K562 (cell line): ENCODE results near the gene SLCO3A1. TPM values are rescaled to one million over a fixed set of nuclear protein-coding genes. Genes with fewer than 3 reads are reported as not detected.

Experiments used
- ATAC-seq: fragments of 200-7000 bp; cut with Tn5 transposase; 3 replicates; pipeline ENCODE4 v1.9.1; 2020; ENCODE audit warnings: moderate library complexity
- BruUV-seq: library from RNA; stranded (reverse); fragments of 400-500 nt; replicated peaks from 2 replicates; lab custom pipeline; 2021; lab: Mats Ljungman, UMichigan
- CTCF ChIA-PET: fragments of 300-600 bp; formaldehyde crosslinking; extraction: SDS; loops from one replicate; lab custom pipeline; 2021; ENCODE audit warnings: low intra/inter-chr PET ratio; lab: Yijun Ruan, JAX
- POLR2A ChIA-PET: fragments of 300-600, 350-650 bp; sonication (Branson Sonifier 250); formaldehyde crosslinking; extraction: SDS; loops from one replicate; lab custom pipeline; 2021; ENCODE audit warnings: antibody characterized with exemption, inconsistent platforms; lab: Yijun Ruan, JAX
- DNase-seq, 4 experiments: peaks; one replicate each; pipeline versions ENCODE4 v3.0.0 to v3.0.0-alpha.2; 2011 to 2018; ENCODE audit warnings: low spot score in 3 of 4, mixed read lengths in 3 of 4; ENCODE audit errors: extremely low read depth in 1 of 4
- FAIRE-seq: peaks from 2 replicates; lab custom pipeline; 2011; peaks lifted over from hg19 to GRCh38; lab: Jason Lieb, UNC
- H2AFZ ChIP-seq: 2 replicates; pipeline ENCODE4 v1.6.0; 2011; ENCODE audit warnings: low read depth, low read length, control low read depth, inconsistent platforms
- H3K27ac ChIP-seq: fragments of 200-600 bp; 3 replicates; pipeline ENCODE4 v1.8.0; 2011; ENCODE audit warnings: low read depth, mild to moderate bottlenecking, control low read depth, inconsistent platforms, low read length, moderate library complexity, mixed read lengths; ENCODE audit errors: extremely low read depth
- H3K27me3 ChIP-seq, 2 experiments: fragments of 300-600 bp in 1 of 2; 2 replicates in 1 of 2; 3 replicates in 1 of 2; pipeline versions ENCODE4 v1.6.0 to v1.8.0; 2011; ENCODE audit warnings: inconsistent platforms in 2 of 2, low read length in 2 of 2, mild to moderate bottlenecking in 1 of 2, mixed read lengths in 1 of 2, moderate library complexity in 1 of 2; ENCODE audit not compliant: control insufficient read depth in 2 of 2, insufficient read depth in 2 of 2
- H3K36me3 ChIP-seq: fragments of 300-600 bp; 3 replicates; pipeline ENCODE4 v1.8.0; 2011; ENCODE audit warnings: mild to moderate bottlenecking, low read length, inconsistent platforms; ENCODE audit not compliant: control insufficient read depth, insufficient read depth
- H3K4me1 ChIP-seq, 2 experiments: fragments of 200-600 bp in 1 of 2; replicated peaks in 1 of 2; 2 replicates in 1 of 2; 3 replicates in 1 of 2; pipeline versions ENCODE4 v1.5.1 to v1.8.0; 2011; ENCODE audit warnings: inconsistent platforms in 2 of 2, low read length in 2 of 2, mild to moderate bottlenecking in 1 of 2, mixed read lengths in 1 of 2, moderate library complexity in 1 of 2; ENCODE audit not compliant: control insufficient read depth in 2 of 2, insufficient read depth in 2 of 2
- H3K4me2 ChIP-seq: 2 replicates; pipeline ENCODE4 v1.6.1; 2011; ENCODE audit warnings: low read length, control low read depth, inconsistent platforms, mixed read lengths; ENCODE audit not compliant: insufficient read depth
- H3K4me3 ChIP-seq: fragments of 200-600 bp; sonication (generic), shearing (Covaris generic); 2 replicates; pipeline ENCODE4 v1.5.1; 2016; ENCODE audit warnings: control low read depth, inconsistent platforms
- H3K79me2 ChIP-seq: fragments of 200-600 bp; 3 replicates; pipeline ENCODE4 v1.8.0; 2011; ENCODE audit warnings: low read length, inconsistent platforms; ENCODE audit not compliant: control insufficient read depth, insufficient read depth
- H3K9ac ChIP-seq, 2 experiments: 2 replicates each; pipeline versions ENCODE4 v1.6.0 to v1.6.1; 2011; ENCODE audit warnings: low read depth in 2 of 2, low read length in 2 of 2, control low read depth in 1 of 2, inconsistent platforms in 1 of 2, mild to moderate bottlenecking in 1 of 2, mixed read lengths in 1 of 2; ENCODE audit not compliant: insufficient read depth in 1 of 2
- H3K9me1 ChIP-seq: one replicate; pipeline ENCODE4 v1.6.0; 2011; ENCODE audit warnings: inconsistent platforms, mild to moderate bottlenecking, low read length, moderate library complexity; ENCODE audit not compliant: control insufficient read depth, insufficient read depth
- H3K9me3 ChIP-seq: replicated peaks from 2 replicates; pipeline ENCODE4 v1.5.1; 2011; ENCODE audit warnings: low read depth, low read length, inconsistent platforms; ENCODE audit not compliant: control insufficient read depth, insufficient read depth
- H4K20me1 ChIP-seq: replicated peaks from 2 replicates; pipeline ENCODE4 v1.6.1; 2011; ENCODE audit warnings: low read length, inconsistent platforms, mixed read lengths; ENCODE audit not compliant: control insufficient read depth, insufficient read depth
- CBX8 ChIP-seq: fragments of 200-600 bp; sonication (generic); IDR thresholded peaks from 2 replicates; pipeline ENCODE4 v1.6.1; 2012; ENCODE audit warnings: borderline replicate concordance, mixed run types, low read depth, mild to moderate bottlenecking, moderate library complexity, mixed read lengths, low read length, control low read depth, inconsistent platforms; ENCODE audit not compliant: poor library complexity, severe bottlenecking; ENCODE audit errors: extremely low read depth
- ILF3 ChIP-seq: fragments of 450-650 bp; IDR thresholded peaks from 2 replicates; pipeline ENCODE4 v1.6.1; 2018; ENCODE audit warnings: antibody characterized with exemption, mild to moderate bottlenecking, moderate library complexity, borderline replicate concordance
- NFE2 ChIP-seq: IDR thresholded peaks from 2 replicates; pipeline ENCODE4 v1.6.1; 2014; ENCODE audit warnings: antibody characterized with exemption, low read depth
- NR3C1 ChIP-seq: sonication (generic); formaldehyde crosslinking; IDR thresholded peaks from 2 replicates; pipeline ENCODE4 v1.8.1; 2022; ENCODE audit warnings: missing genetic modification reagents
- PBX2 ChIP-seq, 2 experiments: IDR thresholded peaks in 1 of 2; conservative IDR thresholded peaks in 1 of 2; 2 replicates each; pipeline ENCODE4 v1.6.1; 2016; ENCODE audit warnings: low read depth in 2 of 2, mild to moderate bottlenecking in 1 of 2, missing compliant biosample characterization in 1 of 2, missing genetic modification characterization in 1 of 2, moderate library complexity in 1 of 2
- SRSF1 ChIP-seq: fragments of 200-400 bp; formaldehyde crosslinking; IDR thresholded peaks from 2 replicates; pipeline ENCODE4 v1.6.1; 2017; ENCODE audit warnings: mild to moderate bottlenecking, low read depth, low read length, moderate library complexity
- STAT6 ChIP-seq: sonication (generic); formaldehyde crosslinking; IDR thresholded peaks from 2 replicates; pipeline ENCODE4 v1.8.1; 2023; ENCODE audit warnings: mild to moderate bottlenecking, missing genetic modification reagents
- ZNF175 ChIP-seq: fragments of 200-800 bp; sonication (Bioruptor generic); IDR thresholded peaks from 2 replicates; pipeline ENCODE4 v1.6.1; 2016; ENCODE audit warnings: low read depth, mild to moderate bottlenecking, missing genetic modification characterization, missing compliant biosample characterization
- ZNF277 ChIP-seq: fragments of 250-450 bp; sonication (Bioruptor Pico); IDR thresholded peaks from 2 replicates; pipeline ENCODE4 v1.8.0; 2022; ENCODE audit warnings: inconsistent platforms, mild to moderate bottlenecking, moderate library complexity, borderline replicate concordance
- ZNF449 ChIP-seq: fragments of 250-450 bp; sonication (Bioruptor Pico); IDR thresholded peaks from 2 replicates; pipeline ENCODE4 v1.8.0; 2022; ENCODE audit warnings: moderate library complexity, mild to moderate bottlenecking, inconsistent platforms
- WGBS: fragments of 100-300 bp; shearing (Covaris generic); methylation state at CpG from one replicate; pipeline ENCODE4 v1.1.6; 2016; ENCODE audit warnings: low coverage, mixed read lengths; ENCODE audit not compliant: insufficient coverage; ENCODE audit errors: missing lambda C conversion rate; 5-methylcytosine and 5-hydroxymethylcytosine counted together
- in situ Hi-C: fragments of 300-500 bp; cut with MboI; formaldehyde crosslinking; loops from 4 replicates; pipeline ENCODE4 v1.15.0; 2018; ENCODE audit warnings: inconsistent platforms, mixed read lengths
- intact Hi-C: fragments of 100-400 bp; cut with micrococcal nuclease; formaldehyde crosslinking; loops from 2 replicates; pipeline ENCODE4 v1.14.2; 2022
- polyA plus RNA-seq, 8 experiments: library from polyadenylated mRNA; depleted of rRNA in 4 of 8; stranded (reverse) in 5 of 8; unstranded in 3 of 8; fragments of >200 nt; fragmentation: Nextera tagmentation in 2 of 8; fragmentation: Illumina TruSeq in 1 of 8; extraction: Ambion mirVana in 2 of 8; extraction: Trizol in 1 of 8; gene quantifications; 2 replicates each; pipeline versions ENCODE4 v1.2.1 to v1.2.3, GENCODE V29; 2011 to 2014; ENCODE audit warnings: inconsistent platforms in 1 of 8, missing spikeins in 1 of 8
- total RNA-seq, 7 experiments: library from RNA; depleted of rRNA in 6 of 7; stranded (reverse); fragments of >200 nt in 6 of 7; fragmentation: Illumina TruSeq in 2 of 7; extraction: Trizol in 2 of 7; gene quantifications; 2 replicates each; pipeline versions ENCODE4 v1.2.1 to v1.2.3, GENCODE V29; 2011 to 2021; ENCODE audit warnings: low replicate concordance in 1 of 7

Gene SLCO3A1
- total and polyA plus RNA-seq, 9 of the 15 experiments (the other 6 are each of a cell fraction or from before 2014, with no cell fraction given), result 0.01 to 0.84 (median 0.06) TPM; not detected in 3

- WGBS, result 2% methylated on average over 15 of the region's 15 CpGs
- Histone ChIP-seq H3K9ac (no peak overlapping the region), H3K9me3 (no peaks in the 10 kb centered on the region), H3K4me2 (no peak overlapping the region), H3K27me3 (peaks cover 4 to 22% of the 10 kb centered on the region in 2 experiments; a peak in 4 of 5 replicates), H2AFZ (no peak overlapping the region), H3K27ac (no peak overlapping the region), H3K4me1 (no peaks in the 10 kb centered on the region), H3K4me3 (no peak overlapping the region), H3K9me1 (no peaks in the 10 kb centered on the region), H3K36me3 (no peaks in the 10 kb centered on the region), H3K79me2 (no peaks in the 10 kb centered on the region), H4K20me1 (no peaks in the 10 kb centered on the region)
- DNase-seq (no peak), FAIRE-seq (no peak), ATAC-seq (no peak)
- in situ Hi-C loops, result no loop called here
- CTCF ChIA-PET, result no interaction called here
- POLR2A ChIA-PET, result interaction anchor here (1.0 kb wide), 1 partner anchor 15 kb away, joined by 3 read pairs; no protein-coding TSS in a partner anchor
- no TSS peak for BruUV-seq
- intact Hi-C loops, result no loop called here
- TF ChIP-seq PBX2 (CRISPR knock-in tag; IDR thresholded peaks at IDR 0.05; ENCODE audit: low read depth) (no peak), PBX2 (tag; conservative IDR thresholded peaks at IDR 0.05; ENCODE audit: low read depth) (no peak), ZNF175 (CRISPR knock-in tag) (no peak), CBX8 (no peak), ILF3 (no peak), NR3C1 (CRISPR knock-in tag) (no peak), STAT6 (no peak), NFE2 (no peak), SRSF1 (no peak), ZNF449 (no peak), ZNF277 (no peak)
Observed at GRCh38 chr15:92159906-92160841, 306.7 kb downstream of the SLCO3A1 start.
